HEK293 (cell line): Measurements from ENCODE around the gene FGF8.

ENCODE experiments used
- BCL11A ChIP-seq: fragments of 450-650 bp; formaldehyde crosslinking; IDR thresholded peaks from 2 replicates; pipeline ENCODE4 v1.5.1; 2016; ENCODE audit warnings: low read depth, missing biosample characterization, missing genetic modification characterization
- MYNN ChIP-seq: fragments of 450-650 bp; formaldehyde crosslinking; IDR thresholded peaks from 2 replicates; pipeline ENCODE4 v1.5.1; 2016; ENCODE audit warnings: missing biosample characterization, missing genetic modification characterization, borderline replicate concordance
- OVOL3 ChIP-seq: fragments of 450-650 bp; formaldehyde crosslinking; IDR thresholded peaks from 2 replicates; pipeline ENCODE4 v1.5.1; 2016; ENCODE audit warnings: missing biosample characterization, missing genetic modification characterization
- ZFP37 ChIP-seq: fragments of 450-650 bp; formaldehyde crosslinking; IDR thresholded peaks from 2 replicates; pipeline ENCODE4 v1.5.1; 2016; ENCODE audit warnings: missing biosample characterization, missing genetic modification characterization
- ZNF24 ChIP-seq: fragments of 450-650 bp; formaldehyde crosslinking; IDR thresholded peaks from 2 replicates; pipeline ENCODE4 v1.5.1; 2016; ENCODE audit warnings: missing biosample characterization, missing genetic modification characterization
- ZNF510 ChIP-seq: fragments of 450-650 bp; formaldehyde crosslinking; IDR thresholded peaks from 2 replicates; pipeline ENCODE4 v1.5.1; 2018; ENCODE audit warnings: mild to moderate bottlenecking, missing genetic modification characterization, missing biosample characterization; ENCODE audit not compliant: insufficient replicate concordance
- ZNF514 ChIP-seq: fragments of 450-650 bp; formaldehyde crosslinking; IDR thresholded peaks from 2 replicates; pipeline ENCODE4 v1.5.1; 2016; ENCODE audit warnings: missing biosample characterization, missing genetic modification characterization
- ZNF561 ChIP-seq: fragments of 450-650 bp; IDR thresholded peaks from 2 replicates; pipeline ENCODE4 v1.5.1; 2018; ENCODE audit warnings: missing biosample characterization, missing genetic modification characterization, borderline replicate concordance
- ZNF621 ChIP-seq: fragments of 450-650 bp; formaldehyde crosslinking; IDR thresholded peaks from 2 replicates; pipeline ENCODE4 v1.5.1; 2017; ENCODE audit warnings: missing biosample characterization, missing genetic modification characterization
- ZNF654 ChIP-seq: fragments of 450-650 bp; formaldehyde crosslinking; IDR thresholded peaks from 2 replicates; pipeline ENCODE4 v1.5.1; 2016; ENCODE audit warnings: low read depth, missing biosample characterization, missing genetic modification characterization
- TF ChIP-seq, protein P1 (sequence below): fragments of 450-650 bp; formaldehyde crosslinking; IDR thresholded peaks from 2 replicates; pipeline ENCODE4 v1.5.1; 2016; ENCODE audit warnings: missing biosample characterization, missing genetic modification characterization
- TF ChIP-seq, protein P2 (sequence below): fragments of 450-650 bp; formaldehyde crosslinking; IDR thresholded peaks from 2 replicates; pipeline ENCODE4 v1.5.1; 2016; ENCODE audit warnings: missing biosample characterization, missing genetic modification characterization
- TF ChIP-seq, protein P3 (sequence below): fragments of 450-650 bp; formaldehyde crosslinking; IDR thresholded peaks from 2 replicates; pipeline ENCODE4 v1.5.1; 2016; ENCODE audit warnings: missing biosample characterization, missing genetic modification characterization, low read depth
- TF ChIP-seq, protein P4 (sequence below): fragments of 450-650 bp; formaldehyde crosslinking; IDR thresholded peaks from 2 replicates; pipeline ENCODE4 v1.5.1; 2016; ENCODE audit warnings: missing biosample characterization, missing genetic modification characterization, borderline replicate concordance

DNA sequence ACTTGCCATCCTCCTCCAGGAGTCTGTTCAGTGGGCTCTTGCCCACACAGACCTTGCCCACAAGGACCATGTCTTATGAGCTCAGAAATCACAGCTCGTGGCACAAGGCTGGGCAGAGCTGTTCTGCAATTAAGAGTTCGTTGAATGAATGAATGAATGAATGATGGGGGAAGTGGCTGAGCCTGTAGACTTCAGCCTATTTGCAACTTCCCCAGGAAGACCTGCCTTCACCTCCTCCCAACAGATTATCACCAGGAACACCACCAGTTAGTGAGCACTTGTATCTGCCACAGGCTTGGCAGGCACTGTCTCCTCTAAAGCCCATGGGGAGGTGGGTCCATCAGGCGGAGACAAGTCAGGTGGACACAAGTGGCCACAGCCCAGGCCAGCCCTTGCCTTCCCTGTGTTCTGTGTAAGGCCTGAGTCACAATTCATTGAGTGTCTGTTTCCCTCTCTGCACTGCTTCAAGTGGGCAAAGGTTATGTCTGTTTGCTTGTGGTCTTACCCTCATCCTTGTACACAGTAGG, 1.8 kb upstream of the FGF8 start:
- TF ChIP-seq, protein P1, sequence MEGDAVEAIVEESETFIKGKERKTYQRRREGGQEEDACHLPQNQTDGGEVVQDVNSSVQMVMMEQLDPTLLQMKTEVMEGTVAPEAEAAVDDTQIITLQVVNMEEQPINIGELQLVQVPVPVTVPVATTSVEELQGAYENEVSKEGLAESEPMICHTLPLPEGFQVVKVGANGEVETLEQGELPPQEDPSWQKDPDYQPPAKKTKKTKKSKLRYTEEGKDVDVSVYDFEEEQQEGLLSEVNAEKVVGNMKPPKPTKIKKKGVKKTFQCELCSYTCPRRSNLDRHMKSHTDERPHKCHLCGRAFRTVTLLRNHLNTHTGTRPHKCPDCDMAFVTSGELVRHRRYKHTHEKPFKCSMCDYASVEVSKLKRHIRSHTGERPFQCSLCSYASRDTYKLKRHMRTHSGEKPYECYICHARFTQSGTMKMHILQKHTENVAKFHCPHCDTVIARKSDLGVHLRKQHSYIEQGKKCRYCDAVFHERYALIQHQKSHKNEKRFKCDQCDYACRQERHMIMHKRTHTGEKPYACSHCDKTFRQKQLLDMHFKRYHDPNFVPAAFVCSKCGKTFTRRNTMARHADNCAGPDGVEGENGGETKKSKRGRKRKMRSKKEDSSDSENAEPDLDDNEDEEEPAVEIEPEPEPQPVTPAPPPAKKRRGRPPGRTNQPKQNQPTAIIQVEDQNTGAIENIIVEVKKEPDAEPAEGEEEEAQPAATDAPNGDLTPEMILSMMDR, result no peak
- no peak for TF ChIP-seq ZNF510 (tag by site-specific recombination)
- no peak for TF ChIP-seq ZFP37 (tag by site-specific recombination)
- no peak for TF ChIP-seq MYNN (tag by site-specific recombination)
- TF ChIP-seq ZNF561, result no peak
- no peak for TF ChIP-seq ZNF514
- TF ChIP-seq BCL11A (tag by site-specific recombination), result no peak
- no peak for TF ChIP-seq OVOL3 (tag by site-specific recombination)
- TF ChIP-seq ZNF621, result no peak
- TF ChIP-seq, protein P2, sequence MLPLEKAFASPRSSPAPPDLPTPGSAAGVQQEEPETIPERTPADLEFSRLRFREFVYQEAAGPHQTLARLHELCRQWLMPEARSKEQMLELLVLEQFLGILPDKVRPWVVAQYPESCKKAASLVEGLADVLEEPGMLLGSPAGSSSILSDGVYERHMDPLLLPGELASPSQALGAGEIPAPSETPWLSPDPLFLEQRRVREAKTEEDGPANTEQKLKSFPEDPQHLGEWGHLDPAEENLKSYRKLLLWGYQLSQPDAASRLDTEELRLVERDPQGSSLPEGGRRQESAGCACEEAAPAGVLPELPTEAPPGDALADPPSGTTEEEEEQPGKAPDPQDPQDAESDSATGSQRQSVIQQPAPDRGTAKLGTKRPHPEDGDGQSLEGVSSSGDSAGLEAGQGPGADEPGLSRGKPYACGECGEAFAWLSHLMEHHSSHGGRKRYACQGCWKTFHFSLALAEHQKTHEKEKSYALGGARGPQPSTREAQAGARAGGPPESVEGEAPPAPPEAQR (tag by site-specific recombination), result no peak
- TF ChIP-seq, protein P3, sequence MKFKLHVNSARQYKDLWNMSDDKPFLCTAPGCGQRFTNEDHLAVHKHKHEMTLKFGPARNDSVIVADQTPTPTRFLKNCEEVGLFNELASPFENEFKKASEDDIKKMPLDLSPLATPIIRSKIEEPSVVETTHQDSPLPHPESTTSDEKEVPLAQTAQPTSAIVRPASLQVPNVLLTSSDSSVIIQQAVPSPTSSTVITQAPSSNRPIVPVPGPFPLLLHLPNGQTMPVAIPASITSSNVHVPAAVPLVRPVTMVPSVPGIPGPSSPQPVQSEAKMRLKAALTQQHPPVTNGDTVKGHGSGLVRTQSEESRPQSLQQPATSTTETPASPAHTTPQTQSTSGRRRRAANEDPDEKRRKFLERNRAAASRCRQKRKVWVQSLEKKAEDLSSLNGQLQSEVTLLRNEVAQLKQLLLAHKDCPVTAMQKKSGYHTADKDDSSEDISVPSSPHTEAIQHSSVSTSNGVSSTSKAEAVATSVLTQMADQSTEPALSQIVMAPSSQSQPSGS (tag by site-specific recombination), result no peak
- TF ChIP-seq ZNF24 (tag by site-specific recombination), result peak; percentile 94
- TF ChIP-seq, protein P4, sequence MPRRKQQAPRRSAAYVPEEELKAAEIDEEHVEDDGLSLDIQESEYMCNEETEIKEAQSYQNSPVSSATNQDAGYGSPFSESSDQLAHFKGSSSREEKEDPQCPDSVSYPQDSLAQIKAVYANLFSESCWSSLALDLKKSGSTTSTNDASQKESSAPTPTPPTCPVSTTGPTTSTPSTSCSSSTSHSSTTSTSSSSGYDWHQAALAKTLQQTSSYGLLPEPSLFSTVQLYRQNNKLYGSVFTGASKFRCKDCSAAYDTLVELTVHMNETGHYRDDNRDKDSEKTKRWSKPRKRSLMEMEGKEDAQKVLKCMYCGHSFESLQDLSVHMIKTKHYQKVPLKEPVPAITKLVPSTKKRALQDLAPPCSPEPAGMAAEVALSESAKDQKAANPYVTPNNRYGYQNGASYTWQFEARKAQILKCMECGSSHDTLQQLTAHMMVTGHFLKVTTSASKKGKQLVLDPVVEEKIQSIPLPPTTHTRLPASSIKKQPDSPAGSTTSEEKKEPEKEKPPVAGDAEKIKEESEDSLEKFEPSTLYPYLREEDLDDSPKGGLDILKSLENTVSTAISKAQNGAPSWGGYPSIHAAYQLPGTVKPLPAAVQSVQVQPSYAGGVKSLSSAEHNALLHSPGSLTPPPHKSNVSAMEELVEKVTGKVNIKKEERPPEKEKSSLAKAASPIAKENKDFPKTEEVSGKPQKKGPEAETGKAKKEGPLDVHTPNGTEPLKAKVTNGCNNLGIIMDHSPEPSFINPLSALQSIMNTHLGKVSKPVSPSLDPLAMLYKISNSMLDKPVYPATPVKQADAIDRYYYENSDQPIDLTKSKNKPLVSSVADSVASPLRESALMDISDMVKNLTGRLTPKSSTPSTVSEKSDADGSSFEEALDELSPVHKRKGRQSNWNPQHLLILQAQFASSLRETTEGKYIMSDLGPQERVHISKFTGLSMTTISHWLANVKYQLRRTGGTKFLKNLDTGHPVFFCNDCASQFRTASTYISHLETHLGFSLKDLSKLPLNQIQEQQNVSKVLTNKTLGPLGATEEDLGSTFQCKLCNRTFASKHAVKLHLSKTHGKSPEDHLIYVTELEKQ, result no peak
- TF ChIP-seq ZNF654 (tag by site-specific recombination), result no peak
